GM13977 (cell line): ENCODE results near the gene CCDC122.

Experiments
- DNase-seq: peaks from one replicate; pipeline ENCODE4 v3.0.0; 2012; ENCODE audit warnings: low spot score
- in situ Hi-C: fragments of 300-500 bp; cut with MboI; formaldehyde crosslinking; loops from one replicate; pipeline ENCODE4 v1.12.0; 2022; ENCODE audit warnings: low sequenced_read_pairs, low pct_unique_long_range_greater_than_20kb, mixed read lengths, inconsistent platforms; ENCODE audit not compliant: unreplicated experiment
- TF ChIP-seq, protein P1 (sequence below): IDR thresholded peaks from 2 replicates; pipeline ENCODE4 v1.5.1; 2012; ENCODE audit warnings: mild to moderate bottlenecking, control low read depth; ENCODE audit not compliant: insufficient read depth; ENCODE audit errors: extremely low read depth, missing control alignments

Gene CCDC122

DNA sequence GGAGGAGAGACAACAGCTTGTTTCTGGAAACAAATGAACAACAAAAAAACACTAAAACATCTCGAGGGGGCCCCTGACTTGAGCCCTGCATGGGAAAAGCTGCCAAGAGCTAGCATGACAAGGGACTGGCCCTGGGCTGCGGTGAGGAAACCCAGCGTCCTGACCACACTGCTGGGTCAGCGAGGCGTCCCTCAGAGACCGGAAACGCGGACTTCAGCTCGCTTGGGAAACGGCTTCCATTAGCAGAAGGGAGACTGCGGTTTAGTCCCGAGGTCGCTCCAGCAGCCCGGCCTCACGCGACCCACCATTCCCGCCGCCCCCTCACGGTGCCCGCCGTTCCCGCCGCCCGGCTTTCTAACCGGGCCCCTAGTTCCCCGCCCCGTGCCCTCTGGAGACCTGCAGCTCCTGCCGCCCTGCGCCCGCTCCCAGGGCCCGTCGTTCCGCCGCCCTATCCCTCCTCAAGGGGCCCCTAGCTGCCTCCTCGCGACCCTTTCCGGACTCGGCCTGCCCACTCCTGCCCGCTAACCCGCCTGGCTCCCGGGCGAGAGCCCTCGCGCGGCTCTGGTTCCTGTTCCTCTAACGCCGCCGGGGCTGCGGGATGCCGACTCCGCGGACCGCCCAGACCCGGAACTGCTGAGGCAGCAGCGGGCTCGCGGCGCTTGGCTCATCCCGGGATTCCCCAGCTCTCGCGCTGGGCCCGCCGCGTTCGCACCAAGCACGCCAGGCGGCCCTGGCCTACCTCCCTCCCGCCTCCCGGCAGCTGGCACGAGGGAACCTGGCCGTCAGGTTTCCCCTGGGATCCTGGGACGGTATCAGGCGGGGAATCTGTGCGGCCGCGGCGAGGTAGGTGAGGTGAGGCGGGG, at the start of gene CCDC122:
CCDC122 (minus strand) TSS at position 849 of the 863 bp plus-strand sequence. CDS start 10,364 bp downstream, outside the sequence.
- in situ Hi-C loops, result no loop called here
- peak; percentile 88 for DNase-seq
- TF ChIP-seq, protein P1, sequence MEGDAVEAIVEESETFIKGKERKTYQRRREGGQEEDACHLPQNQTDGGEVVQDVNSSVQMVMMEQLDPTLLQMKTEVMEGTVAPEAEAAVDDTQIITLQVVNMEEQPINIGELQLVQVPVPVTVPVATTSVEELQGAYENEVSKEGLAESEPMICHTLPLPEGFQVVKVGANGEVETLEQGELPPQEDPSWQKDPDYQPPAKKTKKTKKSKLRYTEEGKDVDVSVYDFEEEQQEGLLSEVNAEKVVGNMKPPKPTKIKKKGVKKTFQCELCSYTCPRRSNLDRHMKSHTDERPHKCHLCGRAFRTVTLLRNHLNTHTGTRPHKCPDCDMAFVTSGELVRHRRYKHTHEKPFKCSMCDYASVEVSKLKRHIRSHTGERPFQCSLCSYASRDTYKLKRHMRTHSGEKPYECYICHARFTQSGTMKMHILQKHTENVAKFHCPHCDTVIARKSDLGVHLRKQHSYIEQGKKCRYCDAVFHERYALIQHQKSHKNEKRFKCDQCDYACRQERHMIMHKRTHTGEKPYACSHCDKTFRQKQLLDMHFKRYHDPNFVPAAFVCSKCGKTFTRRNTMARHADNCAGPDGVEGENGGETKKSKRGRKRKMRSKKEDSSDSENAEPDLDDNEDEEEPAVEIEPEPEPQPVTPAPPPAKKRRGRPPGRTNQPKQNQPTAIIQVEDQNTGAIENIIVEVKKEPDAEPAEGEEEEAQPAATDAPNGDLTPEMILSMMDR, result no peak

DNA sequence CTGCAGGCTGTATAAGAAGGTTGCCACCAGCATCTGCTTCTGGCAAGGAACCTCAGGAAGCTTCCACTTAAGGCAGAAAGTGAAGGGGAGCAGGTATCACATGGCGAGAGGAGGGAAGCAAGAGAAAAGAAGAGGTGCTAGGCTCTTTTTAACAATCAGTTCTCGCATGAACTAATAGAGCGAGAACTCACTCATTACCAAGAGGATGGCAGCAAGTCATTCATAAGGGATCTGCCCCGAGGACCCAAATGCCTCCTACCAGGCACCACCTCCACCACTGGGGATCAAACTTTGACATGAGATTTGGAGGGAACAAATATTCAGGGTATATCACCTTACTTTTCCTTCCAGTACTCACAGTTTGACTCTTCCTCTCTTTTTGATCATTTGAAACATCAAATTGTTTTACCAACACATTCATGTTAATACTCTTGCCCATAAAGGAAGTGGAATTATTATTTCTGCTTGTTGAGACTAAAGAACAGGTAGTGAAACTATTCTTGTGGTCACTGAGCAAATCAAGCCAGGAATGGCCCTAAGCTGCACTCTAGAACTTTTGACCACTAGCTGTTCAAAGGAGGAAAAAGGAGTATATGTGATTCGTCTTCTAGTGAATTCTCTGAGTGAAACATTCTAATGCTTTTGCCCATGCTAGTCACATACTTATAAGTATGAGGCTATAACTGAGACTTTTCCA, 45.2 kb upstream of the CCDC122 start:
- no peak for DNase-seq
- in situ Hi-C loops, result no loop called here
- TF ChIP-seq, protein P1, result no peak

DNA sequence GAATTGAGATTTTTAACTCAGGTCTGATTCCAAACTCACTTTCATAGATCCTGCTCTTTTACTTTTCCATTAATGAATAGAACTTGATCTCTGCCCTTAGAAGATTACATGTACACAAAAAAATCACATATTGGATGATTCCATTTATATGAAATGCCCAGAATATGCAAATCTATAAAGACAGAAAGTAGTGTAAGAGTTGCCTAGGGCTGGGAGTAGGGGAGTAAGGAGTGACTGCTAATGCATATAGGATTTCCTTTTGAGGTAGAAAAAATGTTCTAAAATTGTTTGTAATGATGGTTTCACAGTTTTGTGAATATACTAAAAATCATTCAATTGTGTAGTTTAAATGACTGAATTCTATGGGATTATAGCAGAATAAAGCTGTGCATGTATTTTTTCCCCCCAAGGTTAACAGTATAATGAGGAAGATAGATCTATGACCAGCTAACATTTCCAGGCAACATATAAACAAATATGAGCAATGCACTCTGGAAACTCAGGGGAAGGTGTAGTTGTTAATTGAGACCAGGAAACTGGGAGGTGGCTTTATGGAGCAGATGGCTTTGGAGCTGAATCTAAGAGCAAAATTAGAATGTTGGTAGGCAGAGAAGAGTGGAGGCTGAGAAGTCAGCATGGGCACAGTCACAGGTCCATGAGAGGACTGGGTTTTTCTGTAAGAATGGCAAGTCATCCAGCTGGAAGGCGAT, 41.6 kb upstream of the CCDC122 start:
- TF ChIP-seq, protein P1, result no peak
- DNase-seq, result no peak
- in situ Hi-C loops, result no loop called here

DNA sequence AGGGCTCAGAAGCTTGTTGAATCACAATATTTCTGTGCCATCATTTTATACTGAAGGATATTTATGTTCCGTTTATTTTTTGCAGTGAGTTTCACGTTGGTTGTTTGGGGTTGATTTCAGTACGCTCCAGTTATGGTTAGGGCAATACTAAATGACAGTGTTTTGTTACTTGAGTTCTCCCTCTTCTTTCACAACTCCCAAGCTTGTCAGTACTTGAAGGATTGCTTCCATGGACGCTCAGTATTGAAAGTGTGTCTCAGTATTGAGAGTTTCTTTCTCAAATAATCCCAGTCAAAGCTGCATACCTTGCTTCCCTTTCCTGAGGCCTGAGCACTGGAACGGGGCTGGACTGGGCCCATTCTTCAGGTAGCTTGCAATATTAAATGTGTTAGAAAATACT, 39.1 kb upstream of the CCDC122 start:
- in situ Hi-C loops, result no loop called here
- no peak for DNase-seq
- TF ChIP-seq, protein P1, result no peak

DNA sequence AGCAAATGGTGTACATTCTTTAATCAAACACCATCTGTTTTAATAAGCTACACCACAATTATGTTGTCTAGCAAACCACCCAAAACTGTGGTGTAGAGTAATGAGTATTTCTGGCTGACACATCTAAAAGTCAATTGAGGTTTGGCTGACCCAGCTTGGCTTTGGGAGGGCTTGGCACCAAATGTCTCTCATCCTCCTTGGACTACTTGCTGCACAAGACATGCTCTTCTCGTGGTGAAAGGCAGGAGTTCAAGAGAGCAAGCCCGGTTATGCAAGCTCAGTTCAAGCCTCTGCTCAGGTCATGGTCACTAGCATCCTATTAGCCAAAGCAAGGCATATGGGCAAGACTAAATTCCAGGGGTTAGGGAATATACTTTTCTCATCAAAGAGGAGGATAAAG, 37.3 kb upstream of the CCDC122 start:
- in situ Hi-C loops, result no loop called here
- no peak for DNase-seq
- TF ChIP-seq, protein P1, result no peak

DNA sequence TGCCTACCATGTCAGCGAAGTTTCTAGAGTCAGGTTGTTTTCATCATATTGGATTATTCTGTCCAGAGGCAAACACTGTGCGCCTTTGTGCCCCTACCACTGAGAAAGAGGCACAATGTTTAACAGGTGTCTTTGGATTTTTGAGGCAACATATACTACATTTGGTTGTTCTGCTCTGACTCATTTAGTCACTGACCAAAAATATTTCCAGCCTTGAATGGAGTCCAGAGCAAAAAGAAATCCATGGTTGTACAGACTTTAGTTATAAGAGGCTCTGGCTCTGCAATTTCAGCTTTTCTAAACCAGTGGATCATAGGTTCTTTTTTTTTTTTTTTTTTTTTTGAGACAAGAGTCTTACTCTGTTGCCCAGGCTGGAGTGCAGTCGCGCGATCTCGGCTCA, 35.9 kb upstream of the CCDC122 start:
- in situ Hi-C loops, result no loop called here
- DNase-seq, result no peak
- TF ChIP-seq, protein P1, result no peak
